ENCODE measurements around the gene SLIT3.

Gene SLIT3

GRCh38 chr5:168944004-168944403 lies 356.9 kb downstream of the SLIT3 start:
- in situ Hi-C loops (cut with MboI; ENCODE audit: low sequenced_read_pairs), result no loop called here

DNA sequence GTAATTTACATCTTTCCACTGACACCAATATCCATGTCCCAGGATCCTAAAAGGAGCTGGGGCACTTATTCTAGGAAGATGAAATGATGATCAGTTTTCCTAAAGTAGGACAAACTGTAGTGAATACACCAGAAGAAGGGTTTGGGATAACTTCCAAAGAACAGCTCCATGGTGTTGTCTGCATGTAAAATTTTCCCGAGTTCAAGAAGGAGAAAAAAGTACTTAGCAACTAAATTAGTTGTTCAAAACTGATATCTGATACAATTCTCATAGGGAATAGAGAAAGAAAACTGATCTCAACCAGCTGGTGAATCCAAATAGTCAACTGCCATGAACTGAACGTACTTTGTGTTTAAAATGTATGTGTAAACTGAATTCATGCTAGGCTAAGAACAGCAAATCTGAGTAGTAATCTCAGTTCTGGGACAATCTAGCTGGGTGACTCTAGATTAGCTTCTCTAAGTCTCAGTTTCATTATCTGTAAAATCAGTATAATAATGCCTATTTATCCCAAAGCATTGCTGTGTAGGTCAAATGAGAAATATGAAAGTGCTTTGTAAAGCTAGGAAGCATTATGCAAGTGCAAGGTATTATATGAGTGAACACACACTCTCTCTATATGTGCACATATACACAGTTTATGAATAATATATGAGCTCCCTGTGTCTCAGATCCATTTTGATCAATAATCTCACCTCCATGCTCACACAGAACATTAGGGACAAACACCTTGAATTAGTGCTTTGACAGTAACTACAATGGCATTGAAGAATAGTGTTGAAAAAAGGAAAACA lies 357.7 kb downstream of the SLIT3 start:
- in situ Hi-C loops (cut with MboI; ENCODE audit: low sequenced_read_pairs), result no loop called here

- in situ Hi-C loops (cut with MboI; ENCODE audit: low sequenced_read_pairs), result no loop called here
Observed at GRCh38 chr5:168941901-168942300, 359.0 kb downstream of the SLIT3 start.

DNA sequence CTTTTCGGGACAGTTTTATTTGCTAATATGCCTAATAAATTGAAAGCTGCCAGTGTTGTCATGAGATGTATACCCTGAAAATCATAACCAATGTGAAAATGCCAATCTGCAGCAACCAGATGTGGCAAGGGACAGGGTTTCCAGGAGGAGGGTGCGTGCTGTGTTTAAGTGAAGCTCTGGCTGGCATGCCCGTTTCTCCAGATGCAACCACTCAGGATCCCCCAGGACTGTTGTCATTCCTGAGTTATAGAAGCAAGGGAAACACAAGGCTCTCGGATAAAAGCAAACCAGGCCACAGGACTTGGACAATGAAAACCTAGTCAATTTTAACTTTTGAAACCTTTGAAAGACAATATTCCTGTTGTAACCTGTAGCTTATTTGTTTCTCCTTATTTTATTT lies 360.2 kb downstream of the SLIT3 start:
- in situ Hi-C loops (cut with MboI; ENCODE audit: low sequenced_read_pairs), result no loop called here

DNA sequence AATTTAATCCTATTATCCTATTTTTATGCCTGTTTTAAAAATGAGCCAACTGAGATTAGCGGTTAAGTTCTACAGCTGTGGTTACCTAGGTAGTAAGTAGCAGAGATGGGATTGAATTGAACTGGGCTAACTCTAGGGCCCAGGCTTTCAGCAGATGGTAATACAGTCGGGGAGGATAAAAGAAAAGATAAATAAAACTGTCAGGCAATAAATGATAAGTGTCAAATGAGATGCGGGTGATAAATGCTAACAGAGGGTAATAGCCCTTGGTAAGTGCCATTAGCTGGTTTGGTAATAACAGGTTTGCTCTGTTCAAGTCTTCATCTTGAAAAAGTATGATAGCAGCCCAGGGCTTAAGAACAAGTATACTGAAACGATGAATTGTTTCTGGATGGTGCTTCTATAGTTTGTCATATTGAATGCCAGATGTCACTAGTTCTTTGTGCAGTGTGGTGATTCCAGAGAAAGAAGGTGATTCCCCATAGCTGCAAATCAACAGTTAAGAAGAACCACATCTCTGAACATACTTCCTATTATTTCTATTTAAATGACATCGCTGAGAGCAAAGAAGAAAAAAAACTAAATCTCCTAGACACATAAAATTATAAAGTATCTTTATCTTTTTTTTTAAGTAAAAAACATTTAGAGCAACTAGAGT lies 360.9 kb downstream of the SLIT3 start:
- in situ Hi-C loops (cut with MboI; ENCODE audit: low sequenced_read_pairs), result no loop called here

GRCh38 chr5:168939156-168939800 lies 361.7 kb downstream of the SLIT3 start:
- in situ Hi-C loops (cut with MboI; ENCODE audit: low sequenced_read_pairs), result no loop called here

DNA sequence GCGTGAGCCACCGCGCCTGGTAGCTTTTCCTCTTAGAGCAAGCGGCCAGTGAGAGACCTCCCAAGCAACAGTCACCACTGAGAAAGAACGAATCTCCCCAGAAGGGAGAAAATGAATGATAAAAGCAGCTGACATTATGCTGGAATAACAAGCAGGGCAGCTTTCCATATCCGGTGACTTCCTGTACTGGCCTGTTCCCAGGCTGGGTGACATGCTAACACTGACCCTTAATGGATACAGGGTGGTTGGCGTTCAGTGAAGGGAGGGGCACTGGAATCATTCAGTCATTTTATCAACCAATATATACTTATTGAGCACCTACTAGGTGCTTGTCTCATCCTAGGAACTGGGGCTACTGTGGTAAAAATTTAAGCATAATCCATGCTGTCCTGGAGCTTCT lies 364.4 kb downstream of the SLIT3 start:
- in situ Hi-C loops (cut with MboI; ENCODE audit: low sequenced_read_pairs), result no loop called here

DNA sequence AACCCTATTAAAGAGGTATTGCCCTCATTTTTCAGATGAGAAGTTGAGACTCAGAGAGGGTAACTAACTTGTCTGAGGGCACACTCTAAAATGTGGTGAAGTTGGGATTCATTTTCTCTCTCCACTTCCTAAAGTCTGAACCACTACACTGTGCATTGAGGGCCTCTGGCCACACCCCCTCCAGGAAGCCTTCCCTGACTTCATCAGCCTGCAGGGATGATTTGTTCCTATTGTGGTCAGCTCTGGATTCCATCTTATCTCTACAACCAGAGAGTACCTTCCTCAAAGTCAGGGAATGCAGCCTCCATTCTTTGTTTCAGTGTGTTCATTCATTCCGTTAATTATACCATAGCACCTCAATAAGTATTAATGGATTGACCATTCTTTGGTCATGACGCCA lies 365.8 kb downstream of the SLIT3 start:
- in situ Hi-C loops (cut with MboI; ENCODE audit: low sequenced_read_pairs), result no loop called here

GRCh38 chr5:168934169-168934568 lies 366.8 kb downstream of the SLIT3 start:
- in situ Hi-C loops (cut with MboI; ENCODE audit: low sequenced_read_pairs), result no loop called here

- in situ Hi-C loops (cut with MboI; ENCODE audit: low sequenced_read_pairs), result no loop called here
Observed at GRCh38 chr5:168932400-168933189, 368.3 kb downstream of the SLIT3 start.

GRCh38 chr5:168931638-168932345 lies 369.1 kb downstream of the SLIT3 start:
- in situ Hi-C loops (cut with MboI; ENCODE audit: low sequenced_read_pairs), result no loop called here

DNA sequence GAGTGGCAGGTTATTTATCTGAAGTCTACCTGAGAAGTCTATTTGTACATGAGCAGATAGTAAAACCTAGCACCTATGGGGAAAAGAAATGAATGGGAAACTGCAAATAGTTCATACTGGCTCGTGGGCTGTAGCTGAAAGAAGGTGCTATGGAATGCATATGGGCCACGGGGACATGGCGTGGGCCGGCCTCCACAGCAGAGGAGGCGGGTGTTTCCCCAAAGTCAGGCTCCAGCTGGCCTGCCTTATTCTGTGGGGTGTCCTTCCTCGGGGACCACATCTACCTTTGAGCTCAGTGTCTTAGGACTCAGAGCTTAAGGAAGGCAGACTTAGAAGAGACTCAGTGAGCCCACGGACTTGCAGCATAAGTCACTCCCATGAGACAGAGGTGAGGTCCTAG lies 371.3 kb downstream of the SLIT3 start:
- in situ Hi-C loops (cut with MboI; ENCODE audit: low sequenced_read_pairs), result no loop called here

DNA sequence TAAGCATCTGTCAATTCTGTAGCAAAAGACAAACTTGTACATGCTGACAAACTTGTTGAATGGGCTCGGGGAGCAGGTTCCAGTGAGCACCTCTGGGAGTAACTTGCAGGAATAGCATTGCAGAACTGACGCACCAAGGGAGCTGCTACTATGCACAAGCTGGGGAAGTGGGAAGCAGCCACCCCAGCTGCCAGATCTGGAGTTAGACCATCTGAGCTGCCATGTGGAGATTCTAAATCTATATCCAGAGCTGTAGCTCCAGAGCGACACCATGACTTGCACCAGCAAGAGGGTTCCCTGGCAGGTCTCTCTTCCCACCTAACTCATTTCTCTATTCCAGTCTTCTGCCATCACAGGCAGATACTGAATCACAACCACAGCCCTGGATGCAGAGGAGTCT lies 375.8 kb downstream of the SLIT3 start:
- in situ Hi-C loops (cut with MboI; ENCODE audit: low sequenced_read_pairs), result no loop called here

DNA sequence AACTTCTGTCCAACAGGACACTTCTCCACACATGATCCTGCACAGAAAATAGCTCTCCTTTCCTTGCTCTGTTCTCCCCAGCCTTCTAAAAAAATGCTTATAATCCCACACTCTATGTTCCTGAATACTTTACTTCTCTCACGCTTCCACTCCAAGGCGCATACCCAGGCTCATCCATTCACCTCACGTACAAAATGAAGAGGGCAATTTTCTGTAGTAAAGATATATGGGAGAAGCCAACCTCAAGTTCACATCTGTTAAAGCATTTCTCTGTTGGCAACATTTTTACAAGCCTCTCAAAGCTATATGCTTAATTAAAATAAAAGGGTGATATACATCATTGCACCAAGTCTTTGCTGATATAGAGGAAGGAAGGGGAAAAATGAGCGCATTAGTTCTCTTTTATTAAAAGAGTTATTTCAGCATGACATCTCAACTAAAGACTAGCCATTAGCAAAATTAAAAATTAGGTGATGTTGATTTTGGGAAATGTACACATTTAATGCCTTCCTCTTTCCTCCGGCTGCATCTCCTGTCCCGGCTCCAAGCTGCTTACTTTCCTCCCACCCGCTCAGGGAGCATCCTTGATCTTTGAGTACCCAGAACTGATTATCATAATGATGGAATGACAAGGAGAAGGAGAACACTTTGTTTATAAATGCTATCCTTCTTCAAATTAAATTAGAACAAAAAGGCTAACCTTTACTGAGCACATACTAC lies 379.6 kb downstream of the SLIT3 start:
- in situ Hi-C loops (cut with MboI; ENCODE audit: low sequenced_read_pairs), result no loop called here

GRCh38 chr5:168920019-168920810 lies 380.7 kb downstream of the SLIT3 start:
- in situ Hi-C loops (cut with MboI; ENCODE audit: low sequenced_read_pairs), result no loop called here

GRCh38 chr5:168917947-168918600 lies 382.9 kb downstream of the SLIT3 start:
- in situ Hi-C loops (cut with MboI; ENCODE audit: low sequenced_read_pairs), result no loop called here

GRCh38 chr5:168916852-168917251 lies 384.1 kb downstream of the SLIT3 start:
- in situ Hi-C loops (cut with MboI; ENCODE audit: low sequenced_read_pairs), result no loop called here

- in situ Hi-C loops (cut with MboI; ENCODE audit: low sequenced_read_pairs), result no loop called here
Observed at GRCh38 chr5:168916266-168916665, 384.7 kb downstream of the SLIT3 start.

- in situ Hi-C loops (cut with MboI; ENCODE audit: low sequenced_read_pairs), result no loop called here
Observed at GRCh38 chr5:168914491-168914890, 386.4 kb downstream of the SLIT3 start.

Measured in HL-60/S4 treated with retinoic acid at 250 ng/mL for 4 days and 3 days (cell line).